ENCODE results near the gene GDI2.
A peak's percentile ranks its signal among the peaks of the same experiment; 100 is the strongest.
"Not testable (repeated sequence)": the region's sequence is repeated elsewhere in the genome, so short reads cannot be mapped to it uniquely, and the experiment has no call there.

The GDI2 gene

GRCh38 chr10:5811387-5811821, 1.8 kb downstream of the GDI2 start:
- Histone ChIP-seq H3F3A (ENCODE audit: insufficient read depth, low read length) (peaks cover 19% of the 10 kb centered on the region; the same call in 1 of the 2 replicates), H3K4me2 (ENCODE audit: low read depth, low read length) (peak overlapping the region; percentile 81), H3K9me3 (replicated peaks; ENCODE audit: insufficient read depth, low read length) (no peaks in the 10 kb centered on the region), H3K9me2 (replicated peaks; ENCODE audit: insufficient read depth, low read length) (no peaks in the 10 kb centered on the region), H3K4me3 (ENCODE audit: low read length) (peak overlapping the region; percentile 95), H2AFZ (ENCODE audit: low read length) (no peak overlapping the region), H3K36me3 (replicated peaks; ENCODE audit: insufficient read depth, low read length) (no peaks in the 10 kb centered on the region; the same call in 1 of the 2 replicates), H3K9ac (ENCODE audit: low read length) (peak overlapping the region; percentile 98; the same call in 1 of the 2 replicates), H3K4me1 (ENCODE audit: low read length) (peaks cover 28% of the 10 kb centered on the region), H4K20me1 (ENCODE audit: insufficient read depth, low read length) (peaks cover 47% of the 10 kb centered on the region), H3K27ac (ENCODE audit: low read length) (no peak overlapping the region), H3K79me2 (ENCODE audit: low read length) (peaks cover 68% of the 10 kb centered on the region), H3K27me3 (replicated peaks; ENCODE audit: insufficient read depth, low read length) (no peaks in the 10 kb centered on the region)
- DNase-seq: no peak
- TF ChIP-seq EZH2phosphoT487 (IDR thresholded peaks at IDR 0.05; ENCODE audit: low read length) (no peak), EZH2 (optimal IDR thresholded peaks at IDR 0.05; ENCODE audit: low read depth, low read length) (no peak)
- TF ChIP-seq, protein P1, sequence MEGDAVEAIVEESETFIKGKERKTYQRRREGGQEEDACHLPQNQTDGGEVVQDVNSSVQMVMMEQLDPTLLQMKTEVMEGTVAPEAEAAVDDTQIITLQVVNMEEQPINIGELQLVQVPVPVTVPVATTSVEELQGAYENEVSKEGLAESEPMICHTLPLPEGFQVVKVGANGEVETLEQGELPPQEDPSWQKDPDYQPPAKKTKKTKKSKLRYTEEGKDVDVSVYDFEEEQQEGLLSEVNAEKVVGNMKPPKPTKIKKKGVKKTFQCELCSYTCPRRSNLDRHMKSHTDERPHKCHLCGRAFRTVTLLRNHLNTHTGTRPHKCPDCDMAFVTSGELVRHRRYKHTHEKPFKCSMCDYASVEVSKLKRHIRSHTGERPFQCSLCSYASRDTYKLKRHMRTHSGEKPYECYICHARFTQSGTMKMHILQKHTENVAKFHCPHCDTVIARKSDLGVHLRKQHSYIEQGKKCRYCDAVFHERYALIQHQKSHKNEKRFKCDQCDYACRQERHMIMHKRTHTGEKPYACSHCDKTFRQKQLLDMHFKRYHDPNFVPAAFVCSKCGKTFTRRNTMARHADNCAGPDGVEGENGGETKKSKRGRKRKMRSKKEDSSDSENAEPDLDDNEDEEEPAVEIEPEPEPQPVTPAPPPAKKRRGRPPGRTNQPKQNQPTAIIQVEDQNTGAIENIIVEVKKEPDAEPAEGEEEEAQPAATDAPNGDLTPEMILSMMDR (IDR thresholded peaks at IDR 0.05; ENCODE audit: low read length): no peak

GRCh38 chr10:5810225-5810624, 3.0 kb downstream of the GDI2 start:
- H2AFZ ChIP-seq (ENCODE audit: low read length): no peak overlapping the region
- peak overlapping the region; percentile 81 for H3K4me2 ChIP-seq (ENCODE audit: low read depth, low read length)
- H3K79me2 ChIP-seq (ENCODE audit: low read length): peaks cover 80% of the 10 kb centered on the region
- H3K9me2 ChIP-seq (replicated peaks; ENCODE audit: insufficient read depth, low read length): no peaks in the 10 kb centered on the region
- no peak for DNase-seq
- H3K27me3 ChIP-seq (replicated peaks; ENCODE audit: insufficient read depth, low read length): no peaks in the 10 kb centered on the region
- H3K4me3 ChIP-seq (ENCODE audit: low read length): peak overlapping the region; percentile 95; the same call in 1 of the 2 replicates
- H3F3A ChIP-seq (ENCODE audit: insufficient read depth, low read length): peaks cover 19% of the 10 kb centered on the region; the same call in 1 of the 2 replicates
- H3K36me3 ChIP-seq (replicated peaks; ENCODE audit: insufficient read depth, low read length): no peaks in the 10 kb centered on the region; the same call in 1 of the 2 replicates
- peaks cover 28% of the 10 kb centered on the region for H3K4me1 ChIP-seq (ENCODE audit: low read length)
- TF ChIP-seq EZH2phosphoT487 (IDR thresholded peaks at IDR 0.05; ENCODE audit: low read length): no peak
- TF ChIP-seq, protein P1 (IDR thresholded peaks at IDR 0.05; ENCODE audit: low read length): no peak
- TF ChIP-seq EZH2 (optimal IDR thresholded peaks at IDR 0.05; ENCODE audit: low read depth, low read length): no peak
- peak overlapping the region; percentile 98; the same call in 1 of the 2 replicates for H3K9ac ChIP-seq (ENCODE audit: low read length)
- peaks cover 51% of the 10 kb centered on the region for H4K20me1 ChIP-seq (ENCODE audit: insufficient read depth, low read length)
- no peak overlapping the region for H3K27ac ChIP-seq (ENCODE audit: low read length)
- H3K9me3 ChIP-seq (replicated peaks; ENCODE audit: insufficient read depth, low read length): no peaks in the 10 kb centered on the region

DNA sequence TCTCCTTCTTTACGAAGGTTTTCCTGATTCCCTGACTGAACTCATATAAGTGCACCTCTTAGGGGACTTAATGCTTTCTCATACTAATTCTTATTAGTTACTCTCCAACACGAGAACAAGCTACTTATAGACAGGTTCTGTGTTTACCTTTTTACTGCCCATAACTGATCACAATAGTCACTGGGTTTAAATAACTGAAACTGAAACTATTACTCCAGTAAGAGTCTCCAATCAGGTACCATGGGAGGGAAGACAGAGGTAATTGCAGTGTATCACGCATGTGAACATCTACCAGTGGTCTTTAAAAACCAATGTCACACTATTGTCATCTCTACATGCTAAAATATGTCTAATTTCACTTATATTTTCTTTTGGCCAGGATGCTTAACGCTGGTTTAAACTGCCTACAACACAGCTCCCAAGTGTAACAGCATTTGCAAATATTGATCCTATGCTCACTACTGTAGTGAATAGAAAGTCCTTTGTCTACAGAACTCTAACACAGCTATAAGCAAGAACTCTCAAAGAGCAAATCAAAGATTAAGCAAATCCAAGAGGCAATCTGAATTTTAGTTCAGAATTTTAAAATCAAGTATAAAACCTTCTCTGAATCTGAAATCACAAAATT, 3.6 kb downstream of the GDI2 start:
- H4K20me1 ChIP-seq (ENCODE audit: insufficient read depth, low read length): peaks cover 51% of the 10 kb centered on the region
- DNase-seq: peak; percentile 39
- H3K4me3 ChIP-seq (ENCODE audit: low read length): 0 out of 2 replicates have a peak overlapping the region, but pooled peaks have one; percentile 13

DNA sequence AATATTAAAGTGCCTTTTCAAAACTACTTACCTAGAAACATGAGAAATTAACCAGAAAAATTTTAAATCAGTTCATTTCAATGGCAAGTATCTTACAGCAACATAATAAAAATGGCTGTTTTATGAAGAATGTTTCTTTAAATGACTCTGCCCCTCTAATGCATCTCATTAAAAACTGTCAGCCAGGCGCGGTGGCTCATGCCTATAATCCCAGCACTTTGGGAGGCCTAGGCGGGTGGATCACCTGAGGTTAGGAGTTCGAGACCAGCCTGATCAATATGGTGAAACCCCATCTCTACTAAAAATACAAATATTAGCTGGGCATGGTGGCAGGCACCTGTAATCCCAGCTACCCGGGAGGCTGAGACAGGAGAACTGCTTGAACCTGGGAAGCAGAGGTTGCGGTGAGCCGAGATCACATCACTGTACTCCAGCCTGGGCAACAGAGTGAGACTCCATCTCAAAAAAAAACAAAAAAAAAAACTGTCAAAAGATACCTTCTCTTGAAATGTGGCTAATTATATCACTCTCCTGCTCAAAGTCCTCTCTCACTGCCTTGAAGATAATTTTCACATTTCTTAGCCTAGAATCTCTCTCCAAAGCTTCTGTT, 4.3 kb downstream of the GDI2 start:
- not testable (repeated sequence) for H2AFZ ChIP-seq (ENCODE audit: low read length); H3K27me3 ChIP-seq (replicated peaks; ENCODE audit: insufficient read depth, low read length); H3K4me3 ChIP-seq (ENCODE audit: low read length); DNase-seq; H3K9me3 ChIP-seq (replicated peaks; ENCODE audit: insufficient read depth, low read length); H3K9ac ChIP-seq (ENCODE audit: low read length); H3K36me3 ChIP-seq (replicated peaks; ENCODE audit: insufficient read depth, low read length); H3K9me2 ChIP-seq (replicated peaks; ENCODE audit: insufficient read depth, low read length); H3K27ac ChIP-seq (ENCODE audit: low read length)
- peaks cover 19% of the 10 kb centered on the region for H3K4me1 ChIP-seq (ENCODE audit: low read length)
- H3F3A ChIP-seq (ENCODE audit: insufficient read depth, low read length): 0 out of 2 replicates have a peak, but pooled peaks cover 11% of the 10 kb centered on the region
- peak overlapping the region; percentile 81; the same call in 1 of the 2 replicates for H3K4me2 ChIP-seq (ENCODE audit: low read depth, low read length)
- H3K79me2 ChIP-seq (ENCODE audit: low read length): peaks cover 93% of the 10 kb centered on the region
- peaks cover 51% of the 10 kb centered on the region for H4K20me1 ChIP-seq (ENCODE audit: insufficient read depth, low read length)

More for the DNA sequence above, 3.6 kb downstream of the GDI2 start:
- Histone ChIP-seq H3K27me3 (replicated peaks; ENCODE audit: insufficient read depth, low read length) (no peaks in the 10 kb centered on the region), H2AFZ (ENCODE audit: low read length) (no peak overlapping the region), H3K4me2 (ENCODE audit: low read depth, low read length) (peak overlapping the region; percentile 81), H3K4me1 (ENCODE audit: low read length) (peaks cover 26% of the 10 kb centered on the region), H3F3A (ENCODE audit: insufficient read depth, low read length) (peaks cover 17% of the 10 kb centered on the region; the same call in 1 of the 2 replicates), H3K27ac (ENCODE audit: low read length) (no peak overlapping the region), H3K79me2 (ENCODE audit: low read length) (peaks cover 86% of the 10 kb centered on the region), H3K9me2 (replicated peaks; ENCODE audit: insufficient read depth, low read length) (no peaks in the 10 kb centered on the region), H3K36me3 (replicated peaks; ENCODE audit: insufficient read depth, low read length) (no peaks in the 10 kb centered on the region; the same call in 1 of the 2 replicates), H3K9ac (ENCODE audit: low read length) (no peak overlapping the region; the same call in 1 of the 2 replicates), H3K9me3 (replicated peaks; ENCODE audit: insufficient read depth, low read length) (no peaks in the 10 kb centered on the region)
- TF ChIP-seq, protein P1 (IDR thresholded peaks at IDR 0.05; ENCODE audit: low read length): no peak
- TF ChIP-seq EZH2phosphoT487 (IDR thresholded peaks at IDR 0.05; ENCODE audit: low read length) (no peak), EZH2 (optimal IDR thresholded peaks at IDR 0.05; ENCODE audit: low read depth, low read length) (no peak)

Measured in MM.1S (cell line).